Left lobe of liver (tissue), 2 donors: ENCODE data around the gene NT5DC4. TPM values are rescaled to one million over a fixed set of nuclear protein-coding genes. Genes with fewer than 3 reads are reported as not detected.
"Not testable (repeated sequence)": the region's sequence is repeated elsewhere in the genome, so short reads cannot be mapped to it uniquely, and the experiment has no call there.

Experiments
- ATAC-seq: fragments of 200-7000 bp; cut with Tn5 transposase; one replicate; pipeline ENCODE4 v1.9.1; 2020; ENCODE audit warnings: mild to moderate bottlenecking, moderate library complexity
- DNase-seq: peaks from one replicate; pipeline ENCODE4 v3.0.0-alpha.2; 2020; ENCODE audit warnings: low spot score
- total RNA-seq: library from RNA; stranded (reverse); gene quantifications from one replicate; pipeline ENCODE4 v1.2.1, GENCODE V29; 2021
- donor health status: DM: no; HTN: no; CAD: no; lungs with moderate emphysema.
- donor health status: DM: no; HTN: yes; CAD: no.

The NT5DC4 gene
- total RNA-seq, 1 donor from 2014 or later: not detected

DNA sequence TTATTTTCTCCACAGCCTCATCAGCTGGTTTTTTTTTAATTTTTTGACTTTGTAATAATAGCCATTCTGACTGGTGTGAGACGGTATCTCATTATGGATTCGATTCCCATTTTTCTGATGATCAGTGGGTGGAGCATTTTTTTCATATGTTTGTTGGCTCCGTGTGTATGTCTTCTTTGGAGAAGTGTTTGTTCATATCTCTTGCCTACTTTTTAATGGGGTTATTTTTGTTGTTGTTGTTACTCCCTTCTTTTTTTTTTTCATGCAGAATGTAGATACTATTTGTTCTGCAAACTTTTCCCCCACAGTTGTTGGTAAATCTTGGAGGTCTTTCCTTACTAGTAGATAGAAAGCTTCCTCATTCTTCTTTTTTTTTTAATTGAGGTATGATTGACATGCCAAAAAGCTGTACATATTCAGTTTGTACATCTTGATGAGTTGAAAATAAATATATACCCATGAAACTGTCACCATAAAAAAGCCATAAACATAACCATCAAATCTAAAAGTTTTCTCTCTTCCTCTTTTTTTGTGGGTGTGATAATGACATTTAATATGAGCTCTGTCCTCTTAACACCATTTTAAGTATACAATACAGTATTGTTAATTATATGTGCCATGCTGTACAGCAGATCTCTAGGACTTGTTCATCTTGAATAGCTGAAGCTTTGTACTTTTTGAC is 21.8 kb upstream of the NT5DC4 start:
- DNase-seq (no peak), ATAC-seq (no peak)

DNA sequence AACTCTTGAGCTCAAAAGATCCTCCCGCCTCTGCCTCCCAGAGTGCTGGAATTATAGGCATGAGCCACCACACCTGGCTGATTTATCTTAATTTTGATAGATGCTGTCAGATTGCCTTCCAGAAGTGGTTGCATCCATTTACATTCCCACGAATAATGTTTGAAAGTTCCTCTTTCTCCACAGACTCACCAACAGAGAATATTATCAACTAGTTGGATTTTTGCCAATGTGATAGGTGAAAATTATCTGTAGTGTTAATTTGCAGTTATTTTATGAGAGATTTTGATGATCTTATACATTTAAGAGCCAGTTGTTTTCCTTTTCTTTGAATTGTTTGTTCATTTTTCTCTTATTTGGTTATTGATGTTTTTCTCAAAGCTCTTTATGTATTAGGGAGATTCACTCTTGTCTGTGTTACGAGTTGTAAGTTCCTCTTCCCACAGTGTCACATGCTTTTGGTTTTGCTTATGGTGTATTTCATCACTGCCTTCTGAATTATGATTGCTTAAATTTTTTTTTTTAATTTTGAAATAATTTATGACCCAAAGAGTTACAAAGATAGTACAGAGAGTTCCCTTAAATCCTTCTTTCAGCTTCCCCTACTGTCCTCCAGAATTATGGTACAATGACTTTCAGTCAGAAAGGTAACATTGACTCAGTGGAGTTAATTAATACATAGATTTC is 20.7 kb upstream of the NT5DC4 start:
- DNase-seq (no peak), ATAC-seq (no peak)

DNA sequence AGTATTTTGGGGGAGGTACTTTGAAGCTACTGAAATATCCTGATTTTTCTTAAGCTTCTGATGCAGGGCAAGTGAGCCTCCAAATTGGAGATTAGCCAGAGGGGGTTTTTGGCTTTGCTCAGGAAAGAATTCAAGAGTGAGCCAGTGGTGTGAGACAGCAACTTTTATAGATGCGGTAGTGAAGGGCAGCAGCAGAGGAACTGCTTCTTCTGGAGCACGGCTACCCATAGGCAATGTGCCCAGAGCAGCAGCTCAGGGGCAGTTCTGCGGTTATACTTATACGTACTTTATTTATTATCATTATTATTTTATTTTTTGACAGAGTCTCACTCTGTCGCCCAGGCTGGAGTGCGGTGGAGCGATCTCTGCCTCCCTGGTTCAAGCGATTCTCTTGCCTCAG is 19.8 kb upstream of the NT5DC4 start:
- DNase-seq (no peak), ATAC-seq (peak; percentile 26)

DNA sequence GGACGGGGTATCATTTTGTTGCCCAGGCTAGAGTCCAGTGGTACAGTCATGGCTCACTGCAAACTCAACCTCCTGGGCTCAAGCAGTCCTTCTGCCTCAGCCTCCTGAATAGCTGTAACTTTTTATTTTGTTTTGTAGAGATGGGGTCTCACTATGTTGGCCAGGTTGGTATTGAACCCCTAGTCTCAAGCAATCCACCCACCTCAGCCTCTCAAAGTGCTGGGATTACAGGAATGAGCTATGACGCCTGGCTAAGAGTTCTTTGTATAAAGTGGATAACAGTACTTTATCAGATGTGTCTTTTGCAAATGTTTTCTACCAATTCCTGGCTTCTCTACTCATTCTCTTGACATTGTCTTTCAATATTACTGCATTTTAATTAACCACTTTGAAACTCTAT is 17.1 kb upstream of the NT5DC4 start:
- ATAC-seq (no peak), DNase-seq (no peak)

DNA sequence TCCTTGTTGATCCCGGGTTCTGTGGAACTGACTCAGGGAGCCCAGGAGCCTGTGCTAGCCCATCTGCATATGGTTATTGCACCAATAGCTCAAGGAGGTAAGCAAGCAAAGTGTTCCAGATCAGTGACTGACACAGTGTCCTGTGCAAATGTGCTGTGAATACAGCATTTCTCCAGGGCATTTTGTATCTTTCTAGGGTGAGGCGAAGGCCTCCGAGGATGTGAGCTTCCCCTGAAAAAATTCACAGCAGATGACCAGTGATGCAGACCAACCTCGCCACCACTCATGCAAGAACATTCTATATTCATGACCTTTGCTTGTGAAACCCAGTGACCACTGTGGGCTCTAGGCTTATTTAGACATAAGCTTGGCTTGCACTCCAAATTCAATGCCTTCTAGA is 15.2 kb upstream of the NT5DC4 start:
- DNase-seq (peak; percentile 16), ATAC-seq (no peak)

DNA sequence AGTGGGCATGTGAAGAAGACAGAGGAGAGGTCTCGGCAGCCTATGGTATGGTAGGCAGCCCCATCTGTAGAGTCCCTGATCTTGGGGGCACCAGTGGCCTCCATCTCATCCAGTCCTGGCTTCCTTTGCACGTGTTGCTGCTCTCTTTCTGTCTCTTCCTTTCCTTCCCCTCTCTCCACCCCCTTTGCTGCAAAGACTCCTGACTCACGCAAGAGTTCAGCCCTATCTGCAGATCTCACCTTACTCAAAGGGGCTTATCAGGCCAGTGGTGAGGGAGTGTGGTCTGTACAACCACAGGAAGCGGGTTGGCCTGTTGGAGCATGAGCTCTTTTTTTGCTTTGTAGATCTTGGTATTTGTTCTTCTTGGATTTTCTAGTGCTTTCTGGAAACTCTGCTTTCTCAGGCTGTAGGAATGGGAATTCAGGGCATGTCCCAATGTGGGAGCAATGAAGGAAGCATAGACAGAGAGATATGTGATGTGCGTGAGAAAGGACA is 14.6 kb upstream of the NT5DC4 start:
- ATAC-seq: no peak
- peak; percentile 28 for DNase-seq

DNA sequence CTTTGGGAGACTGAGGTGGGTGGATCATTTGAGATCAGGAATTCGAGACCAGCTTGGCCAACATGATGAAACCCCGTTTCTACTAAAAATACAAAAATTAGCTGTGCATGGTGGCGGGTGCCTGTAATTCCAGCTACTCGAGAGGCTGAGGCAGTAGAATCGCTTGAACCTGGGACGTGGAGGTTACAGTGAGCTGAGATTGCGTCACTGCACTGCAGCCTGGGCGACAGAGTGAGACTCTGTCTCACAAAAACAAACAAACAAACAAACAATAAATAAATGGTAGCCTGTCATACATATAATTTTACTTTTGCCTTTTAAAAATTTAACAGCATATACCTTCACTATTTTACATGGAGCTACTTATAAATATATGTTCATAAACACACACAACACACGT is 13.9 kb upstream of the NT5DC4 start:
- not testable (repeated sequence) for ATAC-seq, DNase-seq

DNA sequence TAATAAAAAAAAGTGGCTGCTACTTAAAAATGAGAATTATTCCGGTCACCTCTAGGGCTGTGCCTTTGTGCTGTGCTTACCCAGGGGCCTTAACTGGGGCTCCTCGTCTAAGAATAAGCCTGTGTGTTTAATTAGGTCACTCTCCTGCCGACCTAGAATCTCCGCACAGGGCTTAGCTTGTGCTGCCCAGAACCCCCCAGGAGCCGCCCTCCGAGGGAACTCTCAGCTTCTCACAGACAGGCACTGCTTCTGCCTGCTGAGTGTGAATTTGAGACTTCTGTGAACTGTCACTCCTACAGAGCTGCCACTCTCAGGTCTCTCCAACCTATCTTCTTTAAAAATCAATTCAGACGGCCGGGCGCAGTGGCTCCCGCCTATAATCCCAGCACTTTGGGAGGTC is 11.9 kb upstream of the NT5DC4 start:
- ATAC-seq: no peak
- no peak for DNase-seq

DNA sequence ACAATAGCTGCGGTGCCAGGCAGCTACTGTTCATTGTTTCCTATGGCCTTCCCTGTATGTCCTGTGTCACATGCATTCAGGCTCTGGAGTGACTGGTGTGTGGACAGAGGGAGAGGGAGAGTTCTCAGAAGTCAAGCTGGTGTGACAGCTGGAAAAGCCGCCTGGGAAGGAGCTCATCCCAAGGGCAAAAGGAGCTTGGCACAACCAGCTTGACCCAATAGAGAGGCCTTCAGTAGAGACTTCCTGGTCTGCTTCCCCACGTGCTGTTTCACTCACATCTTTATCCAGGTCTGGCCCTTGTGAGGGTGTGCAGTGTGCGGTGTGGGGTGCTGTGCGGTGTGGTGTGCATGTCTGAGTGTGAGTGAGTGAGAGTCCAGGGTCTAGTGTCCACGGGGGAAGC is 11.1 kb upstream of the NT5DC4 start:
- no peak for DNase-seq
- ATAC-seq: no peak

DNA sequence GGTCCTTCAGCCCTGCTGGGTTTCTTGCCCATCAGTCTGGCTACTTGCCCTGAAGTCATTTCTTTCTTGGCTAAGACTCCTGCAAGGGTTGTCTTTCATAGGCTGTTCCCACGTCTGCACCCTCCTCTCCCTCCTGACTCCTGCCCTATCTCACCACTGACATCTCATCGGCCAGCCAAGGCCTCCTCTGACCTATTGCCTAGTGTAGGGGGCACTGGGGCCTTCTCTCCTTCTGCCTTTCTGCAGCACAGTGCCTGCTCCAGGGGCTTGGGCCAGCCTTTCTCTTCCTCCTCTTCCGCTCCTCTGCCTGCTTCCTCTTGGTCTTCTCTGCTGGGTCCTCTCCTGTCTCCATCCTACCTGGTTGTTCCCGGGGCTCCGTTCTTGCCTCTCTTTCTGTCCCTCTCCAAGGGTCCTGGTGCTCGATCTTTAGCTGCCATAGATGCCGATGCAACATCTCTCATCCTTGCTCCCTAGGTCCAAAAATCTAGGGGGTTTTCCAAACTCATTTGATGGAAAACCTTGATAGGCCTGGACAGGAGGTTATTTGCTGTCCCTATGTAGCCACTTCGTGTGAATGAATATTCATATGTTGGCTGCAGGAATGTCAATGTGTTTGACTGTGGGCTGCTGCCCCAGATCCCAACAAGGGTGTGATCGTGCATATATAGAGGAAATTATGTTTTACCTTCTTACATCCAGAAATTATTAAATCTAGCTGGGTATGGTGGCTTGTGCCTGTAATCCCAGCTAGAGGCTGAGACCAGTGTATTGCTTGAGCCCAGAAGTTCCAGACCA is 9.7 kb upstream of the NT5DC4 start:
- ATAC-seq (no peak), DNase-seq (no peak)

DNA sequence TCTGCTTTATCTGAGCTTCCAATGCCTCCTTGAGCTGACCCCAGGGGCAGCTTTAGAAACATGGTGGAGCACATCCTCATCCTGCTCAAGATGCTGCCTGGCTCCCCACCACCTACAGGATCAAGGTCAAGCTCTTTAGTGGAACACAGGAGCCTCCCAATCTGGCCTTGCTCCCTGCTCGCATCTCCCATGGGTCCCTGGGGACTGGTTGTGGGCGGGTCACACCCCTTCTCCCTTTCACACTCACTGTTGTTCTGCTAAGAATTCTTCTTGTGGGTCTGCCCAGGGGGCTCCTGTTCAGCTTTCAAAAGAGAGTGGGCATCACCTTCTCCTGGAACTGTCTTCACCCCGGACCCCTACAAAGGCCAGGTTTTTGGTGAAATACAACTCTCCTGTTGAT is 8.4 kb upstream of the NT5DC4 start:
- no peak for DNase-seq
- ATAC-seq: no peak

DNA sequence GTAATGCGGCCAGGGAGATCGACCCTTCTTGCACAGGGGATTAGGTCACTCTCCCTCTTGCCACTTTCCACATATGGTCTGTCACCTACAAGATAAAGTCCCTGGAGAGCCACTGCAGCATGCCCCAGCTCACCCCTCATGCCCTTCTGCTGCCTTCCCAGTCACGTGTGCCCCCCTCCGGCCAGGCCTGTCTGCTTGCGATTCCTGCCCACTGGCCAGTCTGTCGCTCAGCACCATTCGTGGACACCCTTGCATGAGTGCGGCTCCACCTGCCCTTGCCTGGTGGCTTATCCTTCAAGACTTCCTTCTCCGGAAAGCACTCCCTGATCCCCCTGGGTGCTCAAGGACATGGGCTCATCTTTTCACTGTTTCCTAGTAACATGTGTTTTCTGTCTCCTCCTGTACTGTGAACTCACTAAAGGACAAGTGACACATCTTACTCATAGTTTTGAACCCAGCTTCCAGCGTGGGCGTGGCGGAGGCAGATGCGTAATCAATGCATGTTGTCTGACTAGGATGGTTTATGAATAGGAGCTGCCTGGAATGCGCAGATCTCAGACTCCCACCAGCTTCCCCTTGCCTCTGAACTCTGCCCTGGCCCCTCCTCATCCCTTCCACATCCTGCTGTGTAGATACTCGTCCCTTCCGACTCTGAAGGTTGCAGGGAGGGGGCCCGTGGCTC is 7.8 kb upstream of the NT5DC4 start:
- ATAC-seq (peak; percentile 20), DNase-seq (no peak)

DNA sequence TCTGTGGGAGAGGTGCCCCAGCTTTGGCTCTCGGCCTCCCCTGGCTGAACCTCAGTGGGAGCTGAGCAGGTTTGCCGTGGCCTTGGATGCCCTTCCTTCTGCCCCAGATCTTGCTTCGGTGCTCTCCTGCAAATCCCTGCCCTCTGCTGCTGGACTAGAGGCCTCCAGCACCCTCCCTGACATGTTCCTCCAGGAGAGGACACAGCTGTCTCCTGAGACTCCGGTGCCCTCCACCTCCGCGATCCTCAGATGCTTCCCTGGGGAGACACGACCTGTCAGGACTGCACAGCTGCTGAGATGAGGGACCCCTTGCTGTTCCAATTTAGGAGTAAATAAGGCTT is 7.3 kb upstream of the NT5DC4 start:
- DNase-seq (no peak), ATAC-seq (no peak)

DNA sequence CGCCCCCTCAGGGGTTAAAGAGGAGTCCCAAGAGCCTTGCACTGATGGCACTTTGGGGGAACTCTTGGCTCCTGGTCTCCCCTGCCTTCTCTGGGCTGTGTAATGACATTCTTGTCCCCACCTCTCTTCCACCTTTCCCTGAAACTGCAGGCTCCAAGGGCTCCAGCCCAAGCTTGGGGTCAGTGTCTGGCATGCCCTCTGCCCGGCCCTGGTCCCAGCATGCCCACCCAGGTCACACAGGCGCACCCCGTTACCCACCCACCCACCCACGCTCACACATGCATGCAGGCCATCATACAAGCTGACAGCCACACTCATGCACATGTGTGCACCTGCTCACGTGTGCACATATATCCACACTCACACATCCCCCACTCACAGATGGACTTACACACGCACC is 6.9 kb upstream of the NT5DC4 start:
- no peak for DNase-seq
- ATAC-seq: no peak

DNA sequence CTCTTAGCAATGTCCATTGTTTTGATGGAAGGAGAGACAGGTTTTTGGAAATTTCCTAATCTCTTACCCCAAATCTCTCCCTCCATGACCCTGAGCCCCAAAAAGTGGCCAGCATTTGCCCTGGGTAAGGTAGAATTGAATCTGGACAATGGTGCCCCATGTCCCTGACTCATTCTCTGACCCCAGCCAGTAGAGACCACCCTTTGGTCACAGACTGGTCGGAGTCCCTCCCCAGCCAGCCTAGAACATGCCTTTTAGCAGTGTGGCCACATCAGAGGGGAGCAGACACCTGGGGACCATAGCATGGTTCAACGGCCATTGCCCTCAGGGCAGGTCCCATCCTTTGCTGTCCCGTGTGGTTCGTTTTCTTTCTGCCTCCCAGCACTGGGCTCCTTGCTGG is 6.5 kb upstream of the NT5DC4 start:
- ATAC-seq (no peak), DNase-seq (no peak)

DNA sequence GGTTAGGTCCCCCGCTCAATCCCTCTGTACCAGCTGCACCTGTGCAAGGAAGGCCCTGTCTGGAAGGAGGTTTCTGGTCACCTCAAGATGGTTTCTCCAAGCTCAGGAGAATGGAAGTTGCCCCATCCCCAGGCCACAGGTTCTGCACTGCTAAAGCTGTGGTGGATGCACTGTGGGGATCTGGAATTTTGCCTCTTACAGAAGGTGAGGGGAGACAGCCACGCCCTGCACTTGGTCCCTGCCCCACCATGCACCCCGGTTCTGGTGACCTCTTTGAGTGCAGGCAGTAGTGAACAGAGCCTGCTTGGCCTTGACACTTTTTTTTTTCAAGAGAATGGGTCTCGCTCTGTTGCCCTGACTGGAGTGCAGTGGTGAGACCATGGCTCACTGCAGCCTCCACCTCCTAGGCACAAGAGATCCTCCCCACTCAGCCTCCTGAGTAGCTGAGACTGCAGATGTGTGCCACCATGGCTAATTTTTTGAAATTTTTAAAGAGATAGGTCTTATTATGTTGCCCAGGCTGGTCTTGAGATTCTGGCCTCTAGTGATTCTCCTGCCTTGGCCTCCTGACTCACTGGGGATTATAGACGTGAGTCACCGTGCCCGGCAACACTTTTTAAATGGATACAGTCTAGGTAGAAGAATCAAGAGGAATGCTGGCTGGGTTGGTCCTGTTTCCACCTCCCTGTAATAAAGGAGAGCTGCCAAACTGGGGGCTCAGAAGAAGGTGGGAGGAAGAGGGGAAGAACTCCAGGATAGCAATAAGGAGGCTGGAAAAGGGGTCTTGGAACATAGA is 5.8 kb upstream of the NT5DC4 start:
- DNase-seq: no peak
- no peak for ATAC-seq

DNA sequence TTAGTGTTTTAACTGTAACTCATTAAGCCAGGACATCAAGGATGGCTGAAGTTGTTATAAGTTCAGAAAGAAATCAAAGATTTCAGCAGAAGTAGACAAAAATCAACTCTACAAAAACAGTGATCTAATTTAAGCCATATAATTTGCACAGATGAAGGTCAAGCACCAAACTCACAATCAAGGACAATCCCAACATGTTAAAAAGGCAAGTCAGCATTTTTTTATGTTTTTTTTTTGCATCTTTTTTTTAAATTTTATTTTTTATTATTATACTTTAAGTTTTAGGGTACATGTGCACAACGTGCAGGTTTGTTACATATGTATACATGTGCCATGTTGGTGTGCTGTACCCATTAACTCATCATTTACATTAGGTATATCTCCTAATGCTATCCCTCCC is 4.7 kb upstream of the NT5DC4 start:
- not testable (repeated sequence) for ATAC-seq, DNase-seq

DNA sequence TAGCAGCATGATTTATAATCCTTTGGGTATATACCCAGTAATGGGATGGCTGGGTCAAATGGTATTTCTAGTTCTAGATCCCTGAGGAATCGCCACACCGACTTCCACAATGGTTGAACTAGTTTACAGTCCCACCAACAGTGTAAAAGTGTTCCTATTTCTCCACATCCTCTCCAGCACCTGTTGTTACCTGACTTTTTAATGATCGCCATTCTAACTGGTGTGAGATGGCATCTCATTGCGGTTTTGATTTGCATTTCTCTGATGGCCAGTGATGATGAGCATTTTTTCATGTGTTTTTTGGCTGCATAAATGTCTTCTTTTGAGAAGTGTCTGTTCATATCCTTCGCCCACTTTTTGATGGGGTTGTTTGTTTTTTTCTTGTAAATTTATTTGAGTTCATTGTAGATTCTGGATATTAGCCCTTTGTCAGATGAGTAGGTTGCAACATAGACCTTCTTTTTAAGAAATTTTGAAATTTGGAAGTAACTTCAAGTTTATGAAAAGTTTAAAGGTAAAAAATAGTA is 3.9 kb upstream of the NT5DC4 start:
- DNase-seq, ATAC-seq: not testable (repeated sequence)

DNA sequence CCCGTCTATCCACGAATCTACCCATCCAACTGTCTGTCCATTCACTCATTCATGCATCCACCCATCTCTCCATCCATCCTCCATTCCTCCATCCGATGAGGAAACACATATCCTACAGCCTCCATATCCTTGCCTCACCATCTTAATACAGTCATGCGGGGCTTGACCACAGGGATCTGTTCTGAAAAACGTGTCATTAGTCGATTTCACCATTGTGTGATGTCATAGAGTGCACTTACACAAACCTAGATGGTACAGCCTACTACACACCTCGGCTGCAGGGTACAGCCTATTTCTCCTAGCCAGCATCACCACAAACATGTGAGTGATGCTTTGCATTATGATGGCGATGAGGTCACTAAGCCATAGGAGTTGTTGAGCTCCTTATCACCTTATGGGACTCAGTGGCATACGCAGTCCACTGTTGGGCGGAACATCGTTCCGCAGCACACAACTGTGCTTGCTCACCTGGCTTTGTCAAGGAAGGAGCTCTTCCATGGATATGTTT is 1.9 kb upstream of the NT5DC4 start:
- no peak for DNase-seq
- no peak for ATAC-seq
